Testis (tissue), 2 donors: ENCODE results near the gene IRS1.

Experiments used
- POLR2A ChIP-seq: fragments of 450-650 bp; IDR thresholded peaks from one replicate; pipeline ENCODE4 v1.6.1; 2017; ENCODE audit warnings: antibody characterized with exemption, mild to moderate bottlenecking, moderate library complexity
- TF ChIP-seq, protein P1 (sequence below), 3 experiments: fragments of 450-650 bp in 2 of 3; fragments of 200-600 bp in 1 of 3; sonication (generic) in 1 of 3; IDR thresholded peaks; one replicate each; pipeline ENCODE4 v1.5.1; 2016 to 2019; ENCODE audit warnings: antibody characterized with exemption in 3 of 3, mild to moderate bottlenecking in 2 of 3, moderate library complexity in 1 of 3

DNA sequence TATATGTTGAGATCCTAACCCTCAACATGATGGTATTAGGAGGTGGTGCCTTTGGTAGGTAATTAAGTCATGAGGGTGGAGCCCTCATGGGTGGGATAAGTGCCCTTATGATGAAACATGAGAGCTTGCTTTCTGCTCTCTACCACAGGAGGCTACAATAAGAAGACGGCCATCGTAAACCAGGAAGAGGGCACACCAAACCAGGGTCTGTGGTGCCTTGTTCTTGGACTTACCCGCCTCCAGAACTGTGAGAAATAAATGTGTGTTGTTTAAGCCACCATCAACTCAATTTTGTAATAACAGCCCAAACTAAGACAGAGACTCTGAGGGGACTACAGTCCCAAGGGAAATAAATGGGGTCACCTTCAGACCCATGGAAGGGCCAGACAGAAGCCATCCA, 52.3 kb downstream of the IRS1 start:
- TF ChIP-seq, protein P1, sequence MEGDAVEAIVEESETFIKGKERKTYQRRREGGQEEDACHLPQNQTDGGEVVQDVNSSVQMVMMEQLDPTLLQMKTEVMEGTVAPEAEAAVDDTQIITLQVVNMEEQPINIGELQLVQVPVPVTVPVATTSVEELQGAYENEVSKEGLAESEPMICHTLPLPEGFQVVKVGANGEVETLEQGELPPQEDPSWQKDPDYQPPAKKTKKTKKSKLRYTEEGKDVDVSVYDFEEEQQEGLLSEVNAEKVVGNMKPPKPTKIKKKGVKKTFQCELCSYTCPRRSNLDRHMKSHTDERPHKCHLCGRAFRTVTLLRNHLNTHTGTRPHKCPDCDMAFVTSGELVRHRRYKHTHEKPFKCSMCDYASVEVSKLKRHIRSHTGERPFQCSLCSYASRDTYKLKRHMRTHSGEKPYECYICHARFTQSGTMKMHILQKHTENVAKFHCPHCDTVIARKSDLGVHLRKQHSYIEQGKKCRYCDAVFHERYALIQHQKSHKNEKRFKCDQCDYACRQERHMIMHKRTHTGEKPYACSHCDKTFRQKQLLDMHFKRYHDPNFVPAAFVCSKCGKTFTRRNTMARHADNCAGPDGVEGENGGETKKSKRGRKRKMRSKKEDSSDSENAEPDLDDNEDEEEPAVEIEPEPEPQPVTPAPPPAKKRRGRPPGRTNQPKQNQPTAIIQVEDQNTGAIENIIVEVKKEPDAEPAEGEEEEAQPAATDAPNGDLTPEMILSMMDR (IDR thresholded peaks at IDR 0.05): no peak
- no peak for TF ChIP-seq POLR2A
